ENCODE measurements around the gene GSDMA.

Gene GSDMA

DNA sequence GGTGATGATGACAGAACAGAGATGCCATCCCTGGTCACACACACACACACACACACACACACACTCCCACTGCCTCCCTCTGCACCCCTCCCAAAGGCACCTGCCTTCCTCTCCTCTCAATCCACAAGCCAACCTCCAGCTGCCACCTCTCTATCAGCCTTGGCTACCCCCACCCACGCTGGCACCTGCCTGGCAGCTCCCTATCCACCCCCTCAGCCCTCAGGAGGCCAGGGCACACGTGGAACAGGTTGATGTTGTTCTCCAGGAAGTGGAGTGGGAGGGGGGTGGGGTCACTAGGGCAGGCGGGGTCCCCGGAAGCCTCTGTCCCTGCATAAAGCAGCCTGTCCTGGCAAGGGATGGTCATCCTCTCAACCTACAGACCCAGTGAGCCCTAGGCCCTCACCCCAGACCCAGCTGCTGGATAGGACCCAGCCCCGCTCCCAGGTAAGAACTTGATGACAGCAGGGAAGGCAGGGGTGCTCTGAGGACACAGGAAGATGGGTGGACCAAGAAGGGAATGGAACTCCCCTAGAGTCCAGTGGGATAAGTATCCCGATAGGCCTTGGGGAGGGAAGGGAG is at the start of gene GSDMA:
Gene GSDMA (plus strand): TSS at position 363 of the 579 bp plus-strand sequence. CDS start 2,684 bp downstream, outside the sequence.
- DNase-seq, result no peak

DNA sequence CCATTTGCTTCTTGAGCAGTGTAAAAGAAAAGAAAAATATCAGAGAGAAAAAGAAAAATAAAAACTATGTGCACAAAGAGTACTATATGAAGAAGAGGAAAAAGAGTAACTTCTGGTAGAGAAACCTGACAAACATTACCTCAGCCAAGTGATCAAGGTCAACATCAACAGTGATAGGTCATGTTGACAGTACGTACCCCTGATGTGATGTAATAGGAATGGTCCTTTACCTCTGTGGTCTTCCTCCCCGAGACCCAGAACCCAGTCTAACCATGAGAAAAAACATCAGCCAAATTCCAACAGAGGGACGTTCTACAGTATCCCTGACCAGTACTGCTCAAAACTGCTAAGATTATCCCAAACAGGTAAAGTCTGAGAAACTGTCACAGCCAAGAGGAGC is 48.8 kb upstream of the GSDMA start:
- no peak for DNase-seq

- DNase-seq, result no peak
Measured at GRCh38 chr17:39915559-39915958, 47.2 kb upstream of the GSDMA start.

DNA sequence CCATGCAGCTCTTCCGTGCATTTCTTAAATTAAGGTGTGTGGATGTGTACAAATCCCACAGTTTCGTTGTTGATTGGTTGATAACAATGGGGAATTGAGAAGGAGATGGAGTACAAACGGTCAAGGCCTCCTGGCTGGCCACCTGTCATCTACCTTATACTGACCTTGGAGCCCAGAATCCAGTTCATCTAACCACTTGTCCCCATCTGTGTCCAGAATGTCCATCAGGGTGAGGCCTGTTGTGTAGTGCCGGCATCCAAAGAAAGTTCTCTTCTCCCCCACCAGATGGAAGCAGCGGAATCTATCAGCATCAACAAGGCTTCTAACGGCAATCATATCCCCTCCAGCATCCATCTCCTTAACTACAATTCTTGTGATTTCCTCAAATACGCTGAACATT is 45.9 kb upstream of the GSDMA start:
- no peak for DNase-seq

GRCh38 chr17:39919087-39919683 is 43.6 kb upstream of the GSDMA start:
- no peak for DNase-seq

GRCh38 chr17:39920218-39921210 is 42.3 kb upstream of the GSDMA start:
- DNase-seq, result peak in 2 of 3 donors; percentile 11 to 43

DNA sequence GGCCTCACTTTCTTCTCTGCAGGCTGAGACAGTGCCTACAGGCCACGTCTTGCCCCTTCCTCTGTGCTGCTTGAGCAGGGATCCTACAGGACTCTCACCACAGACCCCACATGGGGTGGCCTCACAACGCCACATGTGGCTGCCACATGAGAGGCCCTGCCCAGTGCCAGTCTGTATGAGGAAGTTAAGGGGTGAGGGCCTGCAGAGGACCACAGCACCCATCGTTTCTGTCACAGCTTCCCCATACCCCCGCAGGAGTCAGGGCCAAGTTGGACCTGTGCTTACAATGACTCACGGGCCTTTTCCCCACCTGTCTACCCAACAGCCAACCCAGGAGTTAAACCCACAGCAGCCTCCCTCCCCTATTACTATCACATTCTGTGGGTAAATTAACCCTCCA is 41.5 kb upstream of the GSDMA start:
- peak in 1 of 3 donors; percentile 16 for DNase-seq

GRCh38 chr17:39922006-39922405 is 40.8 kb upstream of the GSDMA start:
- DNase-seq, result no peak

GRCh38 chr17:39923230-39923629 is 39.6 kb upstream of the GSDMA start:
- DNase-seq, result no peak

GRCh38 chr17:39923836-39924690 is 38.7 kb upstream of the GSDMA start:
- no peak for DNase-seq

DNA sequence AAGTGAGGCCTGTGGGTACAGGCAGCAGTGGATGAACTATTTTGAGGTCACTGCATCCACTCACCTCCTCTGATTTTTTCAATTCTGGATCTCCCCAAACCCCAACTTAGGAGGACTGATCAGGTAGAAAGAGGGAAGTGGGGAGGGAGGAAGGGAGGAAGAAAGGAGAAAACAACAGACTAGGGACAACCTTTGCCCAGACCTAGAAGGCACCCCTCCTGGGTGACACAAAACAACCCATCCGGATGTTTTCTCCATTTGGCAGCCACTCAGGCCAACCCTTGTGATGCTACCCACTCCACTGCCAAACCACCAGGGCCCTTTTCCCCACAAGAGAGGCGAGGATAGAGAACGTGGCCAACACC is 38.1 kb upstream of the GSDMA start:
- DNase-seq, result no peak

- no peak for DNase-seq
Measured at GRCh38 chr17:39925282-39926134, 37.3 kb upstream of the GSDMA start.

- no peak for DNase-seq
Measured at GRCh38 chr17:39926135-39926587, 36.6 kb upstream of the GSDMA start.

DNA sequence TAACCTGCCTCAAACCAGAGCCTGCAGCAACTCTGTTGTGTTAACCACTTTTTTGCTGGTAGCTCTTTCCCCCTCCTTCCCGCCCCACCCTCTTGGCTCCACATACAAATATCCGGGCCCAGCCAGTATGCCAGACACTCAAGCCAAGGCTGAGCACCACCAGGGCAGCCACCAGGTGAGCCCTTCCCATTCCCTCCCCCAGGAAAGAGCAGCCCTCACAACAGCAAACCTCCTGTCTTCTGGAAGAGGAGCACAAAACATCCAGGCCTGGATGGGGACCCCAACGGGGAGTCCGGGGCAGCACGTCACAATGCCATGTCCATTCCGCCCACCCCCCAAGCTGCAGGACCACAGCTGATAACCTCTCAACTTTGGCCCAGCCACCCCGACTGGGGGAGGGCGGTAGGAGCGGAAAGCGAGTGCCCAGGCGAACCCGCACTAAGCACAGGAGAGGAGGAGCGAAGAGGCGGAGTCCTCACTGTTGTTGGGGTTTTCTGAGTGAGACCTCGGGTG is 36.2 kb upstream of the GSDMA start:
- peak in 2 of 3 donors; percentile 35 to 61 for DNase-seq

DNA sequence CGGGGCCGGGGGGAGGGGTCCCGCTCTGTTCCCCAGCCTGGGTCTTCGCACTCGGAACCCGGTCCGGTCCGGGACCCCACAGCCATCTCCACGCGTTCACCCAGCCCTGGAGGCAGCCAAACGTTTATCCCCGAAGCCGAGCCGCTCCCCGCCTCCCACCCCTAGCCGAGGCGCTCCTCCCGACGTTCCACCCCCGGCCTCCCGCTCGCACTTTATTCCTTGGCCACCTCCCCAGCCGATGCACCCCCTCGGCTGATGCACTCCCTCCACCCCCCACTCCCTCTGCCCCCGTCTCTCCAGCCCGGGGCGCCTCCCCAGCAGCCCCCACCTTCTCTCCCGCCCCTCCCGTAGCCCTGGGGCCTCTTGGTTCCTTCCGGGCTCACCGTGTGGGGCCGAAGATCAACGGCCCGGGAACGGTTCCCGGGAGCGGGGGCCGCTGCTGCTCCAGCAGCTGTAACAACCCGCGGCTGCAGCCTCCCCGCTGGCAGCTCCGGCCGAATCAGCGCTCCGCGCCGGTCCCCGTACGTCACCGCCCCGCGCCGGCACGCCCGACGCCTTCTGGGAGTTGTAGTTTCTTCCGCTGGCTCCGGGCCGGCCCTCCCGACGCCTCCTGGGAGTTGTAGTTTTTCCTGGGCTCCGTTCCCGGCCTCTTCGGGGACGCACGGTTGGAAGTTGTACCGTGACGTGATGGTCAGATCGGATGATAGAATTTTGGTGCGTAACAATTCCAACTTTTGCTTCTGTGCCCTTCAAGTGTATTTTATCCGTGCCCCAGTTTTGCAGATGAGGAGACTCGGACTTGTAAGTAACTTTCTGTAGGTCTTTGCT is 35.5 kb upstream of the GSDMA start, which contains the start of the genes LRRC3C and ORMDL3:
Gene LRRC3C (plus strand): TSS at position 632 of the 828 bp plus-strand sequence. CDS start 13,792 bp downstream, outside the sequence.
Gene ORMDL3 (minus strand): TSS at position 501 of the 828 bp plus-strand sequence. CDS start 3,398 bp downstream, outside the sequence.
- DNase-seq, result peak; percentile 94 to 97 (median 96)

DNA sequence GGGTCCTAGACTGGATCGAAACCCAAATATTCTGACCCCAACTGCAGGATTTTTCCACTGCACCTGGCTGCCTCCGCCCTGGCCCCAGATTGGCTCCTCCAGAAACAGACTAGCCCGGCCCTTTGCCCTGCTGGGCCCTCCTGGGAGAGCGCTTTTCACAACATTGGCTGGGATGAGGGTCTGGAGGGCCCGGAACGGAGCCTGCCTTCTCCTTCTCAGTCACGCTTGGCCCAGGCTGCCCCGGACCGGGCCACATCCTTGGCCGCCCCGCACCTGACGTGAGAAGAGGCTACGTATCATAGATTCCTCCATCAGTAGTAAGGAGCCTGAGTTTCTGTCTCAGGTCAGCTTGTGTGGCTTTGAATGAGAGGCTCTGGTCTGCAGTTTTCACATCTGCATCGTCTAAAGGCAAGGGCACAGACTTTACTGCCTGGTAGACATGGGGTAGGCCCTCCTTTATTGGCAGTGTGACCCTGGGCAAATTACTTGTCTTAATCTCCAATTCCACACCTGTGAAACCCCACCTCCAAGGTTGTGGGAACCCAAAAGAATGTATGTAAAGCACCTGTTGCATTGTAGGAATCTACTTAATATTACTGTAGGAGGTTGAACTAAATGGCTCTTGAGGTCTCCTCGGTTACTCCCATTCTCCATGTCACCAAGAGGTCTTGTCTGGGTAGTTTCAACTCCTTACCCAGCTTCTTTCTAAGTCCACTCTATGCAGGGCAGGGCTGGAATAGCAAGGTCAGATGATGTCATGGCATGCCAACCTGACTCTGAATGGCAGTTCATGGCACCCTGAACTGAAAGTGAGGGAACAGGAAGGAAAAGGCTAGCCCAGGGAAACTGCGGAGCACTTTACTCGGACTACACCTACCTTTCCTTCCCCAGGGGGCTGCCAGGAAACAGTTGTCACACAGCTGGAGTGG is 34.6 kb upstream of the GSDMA start:
- DNase-seq, result peak in 2 of 3 donors; percentile 27 to 34

DNA sequence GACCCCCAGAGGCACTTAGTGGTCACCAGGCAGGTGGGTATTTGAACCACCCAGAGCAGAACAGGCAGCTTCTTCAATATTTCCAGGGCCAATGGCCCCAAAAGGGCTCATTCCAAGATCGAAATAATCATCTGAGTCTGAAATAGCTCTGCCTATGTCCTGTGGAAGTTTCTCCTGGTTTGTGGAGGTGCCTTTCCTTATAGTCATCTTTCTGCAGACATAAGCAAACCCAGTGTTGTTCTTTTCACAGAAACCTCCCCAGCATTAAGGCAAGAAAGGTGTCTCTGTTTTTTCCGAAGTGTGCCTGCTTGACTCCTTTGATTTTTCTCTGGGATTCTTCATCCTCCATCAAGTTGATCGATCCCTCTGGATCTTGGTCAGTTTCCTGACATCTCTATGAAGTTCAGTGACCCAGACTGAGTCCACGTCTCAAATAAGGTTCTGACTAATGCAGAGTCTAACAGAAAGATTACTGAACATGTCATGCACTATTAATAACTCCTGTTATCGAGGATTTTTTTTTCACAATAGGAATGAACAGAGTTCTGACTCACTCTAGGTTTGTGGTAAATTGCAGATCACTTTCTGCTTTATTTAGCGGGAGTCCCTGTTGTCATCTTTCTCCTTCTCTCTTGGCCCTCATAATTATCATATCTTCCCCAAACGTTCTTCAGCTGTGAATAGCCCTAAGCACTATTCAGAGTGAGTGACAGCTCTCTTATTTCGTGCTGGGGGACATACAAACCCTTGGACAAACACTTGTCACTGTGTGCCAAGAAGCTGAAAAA is 33.8 kb upstream of the GSDMA start:
- DNase-seq, result peak; percentile 72 to 98 (median 96)
